ENCODE results near the gene TARS1.

GRCh38 chr5:33420946-33421345 lies 19.8 kb upstream of the TARS1 start:
- TF ChIP-seq CTCF (conservative IDR thresholded peaks at IDR 0.05; ENCODE audit: low read length) = no peak
- TF ChIP-seq EZH2phosphoT487 (IDR thresholded peaks at IDR 0.05; ENCODE audit: borderline replicate concordance, low read depth, low read length) = no peak
